GM19043 (cell line): ENCODE measurements around the gene PTPRN2.
"Not testable (repeated sequence)": the region's sequence is repeated elsewhere in the genome, so short reads cannot be mapped to it uniquely, and the experiment has no call there.

Experiments used
- ATAC-seq: cut with Tn5 transposase; IDR thresholded peaks from one replicate; pipeline ENCODE4 v1.9.1; 2021; ENCODE audit warnings: low read depth; ENCODE audit not compliant: unreplicated experiment

PTPRN2 gene

DNA sequence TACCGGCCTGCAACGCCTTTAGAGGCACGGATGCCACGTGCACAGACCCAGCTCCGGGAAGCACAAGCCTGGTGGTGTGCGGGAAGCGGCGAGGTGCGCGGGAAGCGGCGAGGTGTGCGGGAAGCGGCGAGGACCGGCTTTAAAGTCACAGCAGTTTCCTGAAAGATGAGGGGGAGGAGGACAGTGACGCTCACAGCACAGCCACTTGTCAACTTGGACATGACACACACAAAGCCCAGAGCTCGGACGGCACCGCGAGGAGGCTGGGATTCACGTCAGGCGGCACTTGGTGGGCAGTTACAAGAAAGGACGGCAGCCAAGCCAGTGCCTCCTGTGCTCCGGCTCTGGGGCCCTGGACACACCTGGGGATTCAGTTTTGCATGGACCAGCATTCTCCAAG is 724.9 kb downstream of the PTPRN2 start:
- ATAC-seq: no peak

DNA sequence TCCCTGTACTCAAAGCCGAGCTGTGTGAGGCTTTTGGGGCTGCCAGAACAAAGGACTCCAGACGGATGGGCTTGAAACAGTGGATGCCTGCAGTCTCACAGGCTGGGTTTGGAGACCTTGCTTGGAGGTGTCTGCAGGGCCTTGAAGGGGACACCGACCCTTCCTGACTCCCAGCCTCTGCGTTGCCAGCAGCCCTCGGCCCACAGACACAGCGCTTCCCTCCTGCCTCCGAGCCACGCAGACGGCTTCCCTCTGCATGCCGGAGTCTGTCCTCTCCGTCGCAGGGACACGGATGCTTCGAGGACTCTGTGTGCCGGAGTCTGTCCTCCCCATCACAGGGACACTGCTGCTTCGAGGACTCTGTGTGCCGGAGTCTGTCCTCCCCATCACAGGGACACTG is 726.1 kb downstream of the PTPRN2 start:
- ATAC-seq: no peak

DNA sequence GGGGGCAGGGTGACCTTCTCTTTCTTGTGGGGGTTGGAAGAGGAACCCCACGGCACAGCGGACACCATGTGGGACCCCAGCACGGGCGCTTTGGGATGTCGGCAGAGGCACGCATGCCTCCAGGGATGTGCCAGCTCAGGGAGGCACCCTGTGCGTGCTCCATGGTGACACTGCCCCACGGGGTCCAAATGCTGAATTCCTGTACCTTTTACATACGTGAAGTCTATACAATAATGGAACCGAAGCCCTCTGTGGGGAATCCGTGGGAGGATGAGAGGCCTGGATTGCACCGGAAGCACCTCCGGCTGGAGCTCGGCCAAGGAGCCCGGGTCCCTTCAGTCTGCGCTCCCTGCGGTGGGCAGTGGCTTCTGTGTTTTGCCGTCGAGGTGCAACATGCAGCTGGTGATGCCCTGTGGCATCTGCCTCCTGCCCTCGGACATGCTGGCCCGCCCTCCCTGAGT is 726.6 kb downstream of the PTPRN2 start:
- no peak for ATAC-seq

DNA sequence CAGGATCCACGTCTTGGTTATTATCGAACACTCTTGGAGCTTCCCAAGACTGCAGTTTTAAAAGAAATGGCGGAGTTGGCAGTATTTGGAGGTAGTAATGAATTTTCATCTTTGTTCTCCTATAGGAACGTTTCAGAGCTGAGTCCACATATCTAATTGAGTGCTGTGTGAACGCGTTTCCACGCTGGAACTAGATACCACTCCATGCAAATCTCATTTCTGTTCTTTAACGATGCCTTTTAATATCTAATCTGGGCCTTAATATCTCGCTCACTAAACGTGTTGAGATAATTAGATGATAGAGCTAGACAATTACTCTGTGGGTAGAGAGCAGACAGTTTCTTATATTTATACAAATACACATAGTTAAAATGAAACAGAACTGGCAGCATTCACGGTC is 727.2 kb downstream of the PTPRN2 start:
- ATAC-seq: no peak

DNA sequence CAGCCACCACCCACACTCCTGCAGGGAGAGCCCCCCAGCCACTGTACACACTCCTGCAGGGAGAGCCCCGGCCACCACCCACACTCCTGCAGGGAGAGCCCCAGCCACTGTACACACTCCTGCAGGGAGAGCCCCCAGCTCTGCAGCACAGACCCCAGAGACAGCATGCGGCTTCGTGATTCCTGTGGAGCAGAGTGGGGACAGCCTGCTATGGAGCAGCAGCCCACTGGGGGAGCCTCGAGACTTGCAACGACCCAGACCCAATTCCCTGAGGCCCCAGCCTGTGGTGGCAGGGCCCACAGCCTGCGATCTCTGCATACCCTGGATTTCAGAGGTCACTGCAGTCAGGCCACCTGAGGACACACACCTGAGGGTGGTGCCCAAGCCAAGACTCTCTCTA is 727.7 kb downstream of the PTPRN2 start:
- ATAC-seq: no peak

DNA sequence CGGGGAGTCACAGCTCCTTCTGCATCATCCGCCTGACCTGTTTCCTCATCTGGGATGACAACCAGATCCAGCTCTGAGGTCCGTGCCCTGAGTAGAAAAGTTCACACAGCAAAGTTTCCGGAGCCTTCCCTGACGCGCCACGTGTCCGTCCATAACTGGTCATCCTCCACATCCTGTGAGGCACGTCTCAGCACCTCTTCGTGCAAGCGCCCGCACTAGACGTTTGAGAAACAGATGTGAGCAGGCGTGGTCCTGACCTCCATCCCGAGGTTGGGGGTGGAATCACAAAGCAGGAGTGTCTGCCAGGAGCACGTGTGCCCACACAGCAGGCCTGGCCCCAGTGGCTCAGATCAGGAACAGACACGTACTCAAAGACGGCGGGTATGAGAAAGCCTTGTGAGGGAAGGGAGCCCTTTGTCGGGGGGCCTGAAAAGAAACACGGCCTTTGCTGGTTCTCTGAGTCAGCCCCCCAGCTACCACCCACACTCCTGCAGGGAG is 730.0 kb downstream of the PTPRN2 start:
- no peak for ATAC-seq

DNA sequence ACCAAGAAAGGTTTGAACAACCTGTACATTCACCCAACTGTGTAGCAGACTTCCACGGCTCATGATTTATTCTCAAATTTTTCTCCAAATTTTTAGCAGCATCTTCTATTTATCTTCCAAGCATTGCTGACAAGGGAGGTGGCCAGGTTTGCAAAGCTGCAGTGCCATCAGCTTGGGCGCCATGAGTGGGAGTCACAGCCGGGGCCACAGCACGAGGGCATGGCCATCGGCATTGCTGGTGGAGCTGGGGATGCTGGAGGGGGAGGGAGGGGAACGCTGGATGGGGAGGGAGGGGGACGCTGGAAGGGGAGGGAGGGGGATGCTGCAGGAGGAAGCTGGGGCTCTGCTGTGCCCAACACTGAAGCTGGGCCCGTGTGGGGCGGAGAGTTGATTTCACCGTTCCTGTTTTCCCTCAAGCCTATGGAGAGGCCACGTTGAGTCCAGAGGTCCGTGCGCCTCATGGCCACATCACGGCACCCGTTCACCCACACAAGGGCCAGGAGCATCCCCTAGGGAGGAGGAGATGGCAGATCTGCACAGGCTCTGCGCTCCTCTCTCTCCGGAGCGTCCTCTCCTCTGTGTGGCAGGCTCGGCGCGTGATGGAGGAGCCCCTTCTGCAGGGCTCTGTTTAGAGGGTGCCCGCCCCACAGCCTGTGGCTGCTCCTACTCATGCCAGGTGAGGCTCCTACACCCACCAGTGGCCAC is 730.6 kb downstream of the PTPRN2 start:
- no peak for ATAC-seq

DNA sequence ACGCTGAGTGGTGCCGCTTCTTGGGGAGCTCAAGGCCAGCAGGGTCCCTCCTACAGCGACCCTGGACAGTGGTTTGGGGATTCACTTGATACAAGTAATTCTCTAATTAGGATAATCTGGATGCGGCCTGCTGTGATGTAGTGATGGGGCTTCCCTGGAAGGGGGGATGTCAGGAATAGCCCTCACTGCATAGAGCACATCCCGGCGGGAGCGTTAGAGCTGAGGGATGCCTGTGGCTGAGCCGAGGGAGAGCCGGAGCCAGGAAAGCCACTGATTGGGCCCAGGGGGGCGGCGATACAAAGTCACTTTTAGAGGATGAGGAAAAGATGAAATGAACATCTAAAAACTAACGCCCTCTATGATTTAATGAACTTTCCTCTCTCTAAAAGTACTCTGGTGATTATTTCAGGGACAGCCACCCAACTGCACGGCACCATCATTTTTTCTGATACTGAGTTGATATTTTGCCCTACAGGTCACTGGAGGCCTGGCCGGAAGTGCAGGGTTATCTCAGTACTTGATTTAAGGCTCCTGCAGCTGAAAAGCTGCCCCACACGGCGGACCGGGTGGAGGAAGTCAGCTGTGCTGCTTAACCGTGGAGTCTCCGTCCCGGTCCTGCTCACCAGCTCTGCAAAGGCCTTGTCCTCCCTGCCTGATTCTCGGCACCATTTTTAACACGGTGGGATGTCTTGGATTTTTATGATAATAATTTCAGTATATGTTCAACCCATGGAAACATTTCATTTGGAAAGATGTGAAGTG is 732.0 kb downstream of the PTPRN2 start:
- ATAC-seq: no peak

DNA sequence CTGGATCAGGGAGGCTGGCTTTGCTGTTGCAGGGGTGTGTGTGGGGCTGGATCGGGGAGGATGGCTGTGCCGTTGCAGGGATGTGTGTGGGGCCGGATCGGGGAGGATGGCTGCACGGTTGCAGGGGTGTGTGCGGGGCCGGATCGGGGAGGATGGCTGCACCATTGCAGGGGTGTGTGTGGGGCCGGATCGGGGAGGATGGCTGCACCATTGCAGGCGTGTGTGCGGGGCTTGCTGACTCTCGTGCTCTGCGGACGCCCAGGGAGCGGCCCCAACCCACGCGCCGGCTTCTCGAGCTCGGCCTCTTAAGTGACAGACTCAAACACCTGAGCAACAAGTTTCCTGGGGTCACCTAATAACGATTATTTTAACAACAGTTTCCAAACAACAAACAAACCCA is 732.6 kb downstream of the PTPRN2 start:
- no peak for ATAC-seq

DNA sequence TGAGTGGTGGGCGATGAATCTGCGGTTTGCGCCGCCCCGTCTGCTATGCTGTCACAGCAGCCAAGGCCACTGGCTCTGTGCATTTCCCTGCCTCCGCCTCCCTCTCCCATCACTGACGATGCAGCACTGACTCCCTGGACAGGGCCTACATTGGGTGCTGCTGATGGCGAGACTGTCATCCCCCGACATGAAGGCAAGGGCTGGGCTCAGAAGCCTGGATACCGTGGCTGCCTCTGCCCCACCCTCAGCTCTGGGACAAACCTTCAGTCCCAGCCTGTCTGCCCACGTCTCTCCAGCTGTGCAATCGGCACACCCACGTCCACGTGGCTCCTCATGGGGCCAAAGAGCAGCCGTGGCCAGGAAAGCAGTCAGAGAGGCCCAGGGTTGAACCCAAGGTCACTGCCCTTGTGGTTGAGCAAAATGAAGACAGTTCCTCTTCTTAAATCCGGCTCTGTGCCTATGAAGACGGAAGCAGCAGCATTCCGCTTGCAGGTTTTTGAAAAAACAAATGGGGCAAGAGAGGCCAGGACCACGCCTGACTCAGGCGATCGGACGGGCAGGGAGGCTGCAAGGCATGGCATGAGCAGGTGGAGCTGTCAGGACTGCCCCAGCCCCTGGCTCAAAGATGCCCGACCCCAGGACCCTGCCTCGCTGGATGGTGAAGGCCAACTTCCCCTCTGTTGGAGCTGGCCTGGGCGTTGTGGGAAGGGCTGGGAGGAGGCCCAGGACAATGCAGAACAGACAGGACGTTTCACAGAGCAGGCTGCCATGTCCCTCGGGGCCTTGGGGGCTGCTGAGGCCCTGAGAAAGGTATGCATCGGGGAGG is 733.3 kb downstream of the PTPRN2 start:
- no peak for ATAC-seq

DNA sequence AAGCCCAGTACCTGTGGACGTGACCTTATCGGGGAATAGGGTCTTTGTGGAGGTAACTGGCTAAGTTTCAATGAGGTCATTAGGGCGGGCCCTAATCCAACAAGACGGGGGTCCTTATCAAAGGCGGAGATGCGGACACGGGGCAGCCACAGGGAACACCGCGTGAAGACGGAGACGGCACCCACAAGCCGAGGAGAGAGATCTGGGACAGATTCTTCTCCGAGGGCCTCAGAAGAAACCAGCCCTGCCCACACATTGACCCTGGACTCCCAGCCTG is 733.9 kb downstream of the PTPRN2 start:
- ATAC-seq: no peak

DNA sequence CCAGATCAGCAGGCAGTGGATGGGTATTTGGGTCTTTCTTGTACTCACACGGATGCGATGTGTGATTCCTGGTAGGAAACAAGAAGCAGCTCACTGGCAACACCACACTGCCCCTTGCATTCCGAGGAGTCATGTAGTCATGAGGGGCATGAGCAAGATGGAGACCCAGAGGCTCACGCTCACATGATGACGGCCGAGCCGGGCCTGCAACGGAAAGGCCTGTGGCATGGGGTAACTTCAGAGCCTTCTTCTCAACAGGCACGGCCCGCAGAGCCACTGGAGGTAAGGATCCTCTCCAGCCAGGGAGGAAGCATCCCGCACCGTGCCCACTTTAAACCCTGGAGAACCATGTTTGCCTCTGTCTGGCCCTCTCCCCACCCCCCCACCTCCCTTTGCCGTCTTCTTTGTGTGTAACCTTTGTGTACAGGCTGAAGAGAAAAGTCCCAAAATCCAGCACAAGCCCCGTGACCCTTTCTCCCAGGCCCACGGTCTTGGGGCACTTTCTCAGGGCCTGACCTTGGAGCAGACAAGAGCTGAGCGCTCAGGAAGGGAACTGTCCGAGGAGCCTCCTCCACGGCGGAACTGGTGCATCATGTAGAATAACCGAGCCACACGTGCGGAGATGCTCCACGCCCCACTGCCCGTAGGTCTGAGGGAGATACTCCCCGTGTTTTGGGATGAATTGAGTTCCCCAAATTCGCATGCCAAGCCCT is 734.4 kb downstream of the PTPRN2 start:
- no peak for ATAC-seq

DNA sequence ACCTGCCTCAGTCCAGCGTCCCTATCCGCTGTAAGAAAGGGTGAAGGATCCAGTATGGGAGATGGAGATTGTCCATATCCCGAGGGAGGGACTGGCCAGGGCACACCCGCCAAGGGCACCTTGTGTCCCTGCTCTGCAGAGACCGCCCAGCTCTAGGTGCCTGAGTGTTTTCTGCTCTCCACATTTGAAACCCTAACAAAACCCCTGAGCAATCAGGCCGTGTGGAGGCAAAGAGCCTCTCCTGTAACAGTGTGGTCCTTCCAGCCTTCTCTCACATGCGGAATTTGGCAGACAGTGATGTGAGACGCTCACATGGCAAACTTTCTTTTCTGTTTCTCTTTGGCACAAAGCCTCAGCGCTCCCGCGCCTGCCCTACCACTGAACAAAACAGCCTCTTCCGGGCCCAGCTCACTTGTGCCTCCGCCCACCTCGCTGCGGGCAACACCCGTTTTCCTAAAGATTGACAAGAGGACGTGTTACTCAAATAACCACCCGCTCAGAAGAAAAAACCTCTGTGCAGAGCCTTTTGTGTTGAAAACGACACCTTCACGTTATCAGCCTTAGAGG is 736.0 kb downstream of the PTPRN2 start:
- ATAC-seq: no peak

DNA sequence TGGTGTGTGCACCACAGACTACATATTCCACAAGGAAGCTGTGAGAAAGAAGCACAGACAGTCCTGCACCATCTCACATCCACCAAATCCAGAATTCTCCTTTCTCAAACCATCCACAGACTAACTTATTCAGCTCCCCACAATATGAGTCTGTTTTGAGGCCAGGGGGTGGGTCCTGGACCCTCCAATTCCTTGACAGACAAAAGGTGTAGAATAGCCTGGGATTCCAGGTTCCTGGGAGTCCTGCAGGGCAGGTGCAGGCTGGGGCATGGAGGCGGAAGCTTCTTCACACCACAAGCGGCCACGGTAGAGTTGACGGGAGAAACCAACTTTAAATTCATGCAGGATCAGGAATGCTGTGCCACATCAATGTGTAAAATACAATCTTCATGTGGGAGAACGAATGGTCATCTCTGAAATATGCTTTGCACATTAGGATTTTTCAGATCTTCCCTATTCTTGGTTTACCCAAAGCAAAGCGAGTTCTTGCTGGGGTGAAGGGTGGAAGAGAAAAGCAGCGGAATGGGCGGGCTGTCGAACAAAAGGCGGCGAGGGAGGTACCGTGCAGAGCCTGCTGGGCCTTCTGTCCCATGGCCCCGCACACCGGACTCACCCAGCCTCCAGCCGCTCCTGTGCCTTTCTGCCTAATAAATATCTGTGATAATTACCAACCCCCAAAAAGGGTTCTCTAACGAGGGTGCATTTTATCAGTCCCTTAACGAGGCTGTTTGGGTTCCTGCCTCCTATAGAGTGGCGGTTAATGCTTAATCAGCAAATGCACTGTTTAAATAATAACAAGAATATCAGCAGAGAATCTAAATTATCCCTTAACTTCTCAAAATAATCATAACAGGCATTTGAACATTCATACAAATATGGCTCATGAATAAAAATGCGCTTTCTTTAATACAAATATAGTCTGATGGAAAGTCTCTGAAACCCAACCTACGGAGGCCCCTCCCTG is 736.9 kb downstream of the PTPRN2 start:
- no peak for ATAC-seq

DNA sequence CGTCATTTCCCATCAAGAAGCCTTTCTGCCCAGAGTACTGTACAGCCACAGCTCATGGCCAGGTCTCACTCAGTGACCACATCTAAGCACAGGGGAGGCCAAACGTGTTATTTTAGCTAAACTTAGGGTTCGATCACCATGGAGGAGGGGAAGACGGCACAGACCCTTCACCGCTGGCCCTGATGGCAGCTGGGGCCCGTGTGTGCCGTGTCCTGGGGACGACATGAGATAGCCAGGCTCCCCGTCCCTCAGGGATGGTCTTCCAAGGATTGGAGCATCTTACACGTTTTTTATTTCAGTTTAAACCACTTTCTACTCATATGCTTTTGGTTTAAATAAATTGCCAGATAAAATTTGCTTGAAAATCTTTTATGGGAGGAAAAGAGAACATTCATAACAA is 737.9 kb downstream of the PTPRN2 start:
- no peak for ATAC-seq

DNA sequence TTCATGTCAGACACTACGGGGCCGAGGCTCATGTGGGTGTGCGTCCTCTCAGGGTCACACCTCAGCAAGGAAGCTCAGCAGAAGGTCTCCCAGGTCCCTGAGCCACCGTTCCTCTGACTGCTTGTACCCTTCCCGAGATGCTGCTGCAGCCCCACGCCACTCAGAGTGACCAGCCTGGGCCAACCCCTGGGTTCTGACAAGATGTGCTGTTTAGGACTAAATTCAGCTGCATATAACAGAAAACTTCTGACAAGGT is 738.4 kb downstream of the PTPRN2 start:
- ATAC-seq: no peak

DNA sequence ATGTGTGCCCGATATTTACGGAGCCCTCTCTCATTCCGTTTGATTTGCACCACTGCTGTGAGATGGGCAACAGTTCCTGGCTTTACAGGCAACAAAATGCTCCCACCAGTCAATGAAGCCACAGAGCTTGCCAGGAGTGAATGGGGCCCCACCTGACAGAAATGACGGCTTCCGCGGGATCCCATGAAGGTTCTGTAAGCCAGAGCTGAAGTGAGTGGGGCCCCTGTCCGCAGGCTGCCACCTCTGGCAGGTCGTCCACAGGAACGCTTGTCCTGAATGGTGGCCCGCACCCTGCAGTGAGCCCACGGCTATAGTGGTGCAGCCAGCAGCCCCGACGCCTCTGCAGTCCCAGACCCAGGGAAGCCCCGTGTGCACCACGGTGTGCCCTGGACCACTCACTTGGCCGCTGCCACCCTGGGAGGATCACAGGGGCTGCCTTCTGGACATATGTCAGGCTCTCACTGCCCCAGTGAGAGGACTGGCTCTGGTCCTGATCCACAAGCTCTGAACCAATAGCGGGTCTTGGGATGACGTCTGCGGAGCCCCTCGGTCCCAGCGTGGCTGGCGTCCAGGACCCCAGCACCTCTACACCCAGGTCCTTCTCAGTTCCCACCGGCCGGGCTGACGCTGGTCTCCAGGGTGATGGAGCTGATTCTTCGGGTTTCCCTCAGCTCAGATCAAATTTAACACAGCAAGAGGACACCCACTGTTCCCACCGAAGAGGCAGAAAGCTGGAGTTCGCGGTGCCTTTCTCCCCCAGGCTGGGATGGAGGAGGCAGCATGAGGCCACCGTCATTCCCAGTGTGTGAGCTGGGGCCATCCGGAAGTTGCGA is 738.9 kb downstream of the PTPRN2 start:
- ATAC-seq: no peak

DNA sequence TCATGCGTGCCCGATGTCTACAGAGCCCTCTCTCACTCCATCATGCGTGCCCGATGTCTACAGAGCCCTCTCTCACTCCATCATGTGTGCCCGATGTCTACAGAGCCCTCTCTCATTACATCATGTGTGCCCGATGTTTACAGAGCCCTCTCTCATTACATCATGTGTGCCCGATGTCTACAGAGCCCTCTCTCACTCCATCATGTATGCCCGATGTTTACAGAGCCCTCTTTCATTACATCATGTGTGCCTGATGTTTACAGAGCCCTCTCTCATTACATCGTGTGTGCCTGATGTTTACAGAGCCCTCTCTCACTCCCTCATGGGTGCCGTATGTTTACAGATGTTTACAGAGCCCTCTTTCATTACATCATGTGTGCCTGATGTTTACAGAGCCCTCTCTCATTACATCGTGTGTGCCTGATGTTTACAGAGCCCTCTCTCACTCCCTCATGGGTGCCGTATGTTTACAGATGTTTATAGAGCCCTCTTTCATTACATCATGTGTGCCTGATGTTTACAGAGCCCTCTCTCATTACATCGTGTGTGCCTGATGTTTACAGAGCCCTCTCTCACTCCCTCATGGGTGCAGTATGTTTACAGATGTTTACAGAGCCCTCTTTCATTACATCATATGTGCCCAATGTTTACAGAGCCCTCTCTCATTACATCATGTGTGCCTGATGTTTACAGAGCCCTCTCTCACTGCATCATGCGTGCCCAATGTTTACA is 739.7 kb downstream of the PTPRN2 start:
- ATAC-seq: not testable (repeated sequence)
